Gastroesophageal sphincter (tissue), 4 donors: ENCODE measurements around the gene DCXR. TPM values are rescaled to one million over a fixed set of nuclear protein-coding genes. Genes with fewer than 3 reads are reported as not detected.
"Not testable (repeated sequence)": the region's sequence is repeated elsewhere in the genome, so short reads cannot be mapped to it uniquely, and the experiment has no call there.

ENCODE experiments used
- ATAC-seq: fragments of 150-250 bp; one replicate; pipeline ENCODE4 v1.9.1; 2016; ENCODE audit warnings: mild to moderate bottlenecking, moderate library complexity
- H3K27ac ChIP-seq, 4 donors: fragments of 200-600 bp; sonication (generic) in 3 of 4; 1 replicate in 3 of 4; 2 replicates in 1 of 4; pipeline ENCODE4 v1.5.1; 2016 to 2019
- H3K27me3 ChIP-seq: fragments of 200-600 bp; sonication (generic); one replicate; pipeline ENCODE4 v1.5.1; 2019
- H3K36me3 ChIP-seq, 2 donors: fragments of 200-600 bp; sonication (generic); one replicate each; pipeline ENCODE4 v1.5.1; 2019; ENCODE audit warnings: control low read depth in 1 of 2
- H3K4me1 ChIP-seq, 3 donors: fragments of 200-600 bp; sonication (generic); 1 replicate in 2 of 3; 2 replicates in 1 of 3; pipeline ENCODE4 v1.5.1; 2016 to 2019; ENCODE audit warnings: control low read depth in 2 of 3
- H3K4me3 ChIP-seq, 2 donors: fragments of 200-600 bp; sonication (generic); one replicate each; pipeline ENCODE4 v1.5.1; 2019; ENCODE audit warnings: mild to moderate bottlenecking in 1 of 2, moderate library complexity in 1 of 2
- H3K9me3 ChIP-seq, 3 donors: fragments of 200-600 bp; sonication (generic); one replicate each; pipeline ENCODE4 v1.5.1; 2017 to 2019; ENCODE audit warnings: control low read depth in 2 of 3
- CTCF ChIP-seq, 4 experiments: fragments of 200-600 bp in 2 of 4; fragments of 450-650 bp in 2 of 4; sonication (generic) in 1 of 4; IDR thresholded peaks; one replicate each; pipeline ENCODE4 v1.5.1; 2017 to 2019; ENCODE audit warnings: antibody characterized with exemption in 4 of 4, mild to moderate bottlenecking in 2 of 4, moderate library complexity in 2 of 4
- EP300 ChIP-seq: sonication (generic); formaldehyde crosslinking; IDR thresholded peaks from one replicate; pipeline ENCODE4 v1.6.1; 2017; ENCODE audit warnings: antibody characterized with exemption, mild to moderate bottlenecking
- POLR2A ChIP-seq, 2 donors: fragments of 450-650 bp; IDR thresholded peaks; one replicate each; pipeline ENCODE4 v1.6.1; 2017; ENCODE audit warnings: antibody characterized with exemption in 2 of 2, mild to moderate bottlenecking in 2 of 2, moderate library complexity in 1 of 2
- POLR2AphosphoS5 ChIP-seq: sonication (generic); formaldehyde crosslinking; IDR thresholded peaks from one replicate; pipeline ENCODE4 v1.6.1; 2017; ENCODE audit warnings: antibody characterized with exemption
- WGBS, 2 donors: methylation state at CpG; one replicate each; pipeline ENCODE4 v1.1.5; 2018; ENCODE audit warnings: low coverage in 1 of 2; 5-methylcytosine and 5-hydroxymethylcytosine counted together
- total RNA-seq, 4 donors: library from RNA; depleted of rRNA; stranded (reverse); fragments of >200 nt; gene quantifications; one replicate each; pipeline ENCODE4 v1.1.0, GENCODE V29; 2016

DCXR gene
- total RNA-seq, 4 donors from 2014 or later: 70.7 to 140 (median 108) TPM

GRCh38 chr17:82042649-82043048 lies 5.2 kb upstream of the DCXR start:
- Histone ChIP-seq H3K27me3 (no peaks in the 10 kb centered on the region), H3K4me3 (no peak overlapping the region), H3K36me3 (peaks cover 0 to 11% of the 10 kb centered on the region in 2 donors), H3K4me1 (peaks cover 0 to 7% (median 0%) of the 10 kb centered on the region in 3 donors), H3K27ac (no peak overlapping the region), H3K9me3 (no peaks in the 10 kb centered on the region)
- no peak for ATAC-seq
- 84 to 93% methylated on average over 5 to 6 of the region's 9 CpGs for WGBS, 2 donors
- TF ChIP-seq CTCF (IDR thresholded peaks at IDR 0.05): no peak
- TF ChIP-seq POLR2AphosphoS5: no peak
- TF ChIP-seq POLR2A (IDR thresholded peaks at IDR 0.05): no peak
- no peak for TF ChIP-seq EP300

- no peak overlapping the region for H3K27ac ChIP-seq
- no peak overlapping the region for H3K4me3 ChIP-seq
- H3K27me3 ChIP-seq: no peaks in the 10 kb centered on the region
- 80 to 84% methylated on average over 14 to 16 of the region's 17 CpGs for WGBS, 2 donors
- TF ChIP-seq CTCF (IDR thresholded peaks at IDR 0.05) (no peak), POLR2A (IDR thresholded peaks at IDR 0.05) (no peak), EP300 (no peak), POLR2AphosphoS5 (no peak)
- ATAC-seq: no peak
- H3K4me1 ChIP-seq: peaks cover 0 to 14% (median 6%) of the 10 kb centered on the region in 3 donors
- peaks cover 0 to 1% of the 10 kb centered on the region in 2 donors for H3K36me3 ChIP-seq
- H3K9me3 ChIP-seq: no peaks in the 10 kb centered on the region
Measured at GRCh38 chr17:82041144-82041814, 3.8 kb upstream of the DCXR start.

DNA sequence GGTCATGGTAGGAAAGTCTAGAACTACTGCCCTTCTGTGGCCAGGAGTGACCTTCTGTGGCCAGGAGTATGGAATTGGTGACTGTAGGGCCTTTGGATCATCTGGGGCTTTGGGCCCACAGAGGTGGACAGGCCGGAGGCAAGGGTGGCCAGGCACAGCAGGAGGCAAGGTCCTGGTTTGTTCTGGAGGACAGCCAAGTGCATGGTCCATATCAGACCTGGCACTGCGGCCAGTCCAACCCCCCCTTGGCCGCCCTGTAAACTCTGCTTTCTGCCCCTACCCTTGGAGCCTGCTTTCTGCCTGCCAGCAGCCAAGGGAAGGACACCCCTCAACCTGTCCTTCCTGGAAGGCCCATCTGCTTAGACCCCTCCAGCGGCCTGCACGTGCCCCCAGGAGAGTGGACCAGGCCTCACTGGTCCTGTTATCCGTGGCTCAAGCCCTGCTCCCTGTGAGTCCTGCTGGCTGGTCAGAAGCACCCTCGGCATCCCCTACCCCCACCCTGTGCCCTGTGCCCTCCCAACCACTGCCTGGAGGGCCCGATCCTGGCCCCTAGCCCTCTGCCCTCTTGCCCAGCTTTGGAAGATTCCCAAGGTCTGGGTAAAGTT lies 2.3 kb upstream of the DCXR start:
- Histone ChIP-seq H3K36me3 (peaks cover 0 to 15% of the 10 kb centered on the region in 2 donors), H3K9me3 (no peaks in the 10 kb centered on the region), H3K4me1 (peaks cover 0 to 26% (median 8%) of the 10 kb centered on the region in 3 donors), H3K27ac (no peak overlapping the region), H3K27me3 (no peaks in the 10 kb centered on the region), H3K4me3 (no peak overlapping the region)
- WGBS, 2 donors: 87 to 90% methylated on average over 2 to 4 of the region's 8 CpGs
- no peak for TF ChIP-seq POLR2A (IDR thresholded peaks at IDR 0.05)
- no peak for TF ChIP-seq POLR2AphosphoS5
- TF ChIP-seq CTCF (IDR thresholded peaks at IDR 0.05): no peak
- TF ChIP-seq EP300: no peak
- no peak for ATAC-seq

GRCh38 chr17:82038796-82039409 lies 1.4 kb upstream of the DCXR start:
- not testable (repeated sequence) for H3K9me3 ChIP-seq
- WGBS, 2 donors: 84 to 90% methylated on average over 15 to 16 of the region's 16 CpGs

GRCh38 chr17:82037889-82038195 lies 345 bp upstream of the DCXR start:
- H3K4me1 ChIP-seq: peaks cover 0 to 26% (median 8%) of the 10 kb centered on the region in 3 donors
- H3K4me3 ChIP-seq: peak overlapping the region in 1 of 2 donors; percentile 90
- H3K9me3 ChIP-seq: no peaks in the 10 kb centered on the region
- H3K27me3 ChIP-seq: no peaks in the 10 kb centered on the region
- 1 to 10% methylated on average over 2 to 10 of the region's 10 CpGs for WGBS, 2 donors
- ATAC-seq: no peak
- H3K36me3 ChIP-seq: peaks cover 0 to 18% of the 10 kb centered on the region in 2 donors
- H3K27ac ChIP-seq: peak overlapping the region; percentile 60 to 99 (median 94)
- TF ChIP-seq EP300 (no peak), POLR2AphosphoS5 (no peak), POLR2A (IDR thresholded peaks at IDR 0.05) (no peak), CTCF (IDR thresholded peaks at IDR 0.05) (no peak)

More at GRCh38 chr17:82038796-82039409, 1.4 kb upstream of the DCXR start:
- not testable (repeated sequence) for H3K27ac ChIP-seq, H3K4me3 ChIP-seq, H3K27me3 ChIP-seq, ATAC-seq
- H3K4me1 ChIP-seq: peaks cover 0 to 26% (median 8%) of the 10 kb centered on the region in 3 donors
- peaks cover 0 to 18% of the 10 kb centered on the region in 2 donors for H3K36me3 ChIP-seq
